Activated naive CD4-positive, alpha-beta T cell treated with anti-CD3 and anti-CD28 coated beads, Interleukin-2, amount 10 ng/mL, durations not matched to agents 5 hours and 36 hours (primary cell): ENCODE data around the gene FAM209A. TPM values are rescaled to one million over a fixed set of nuclear protein-coding genes. Genes with fewer than 3 reads are reported as not detected.

Experiments
- total RNA-seq, 2 experiments: library from RNA; stranded (reverse); gene quantifications; one replicate each; pipeline ENCODE4 v1.2.3, GENCODE V29; 2021

The FAM209A gene, protein sequence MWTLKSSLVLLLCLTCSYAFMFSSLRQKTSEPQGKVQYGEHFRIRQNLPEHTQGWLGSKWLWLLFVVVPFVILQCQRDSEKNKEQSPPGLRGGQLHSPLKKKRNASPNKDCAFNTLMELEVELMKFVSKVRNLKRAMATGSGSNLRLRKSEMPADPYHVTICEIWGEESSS
- total RNA-seq = 1 to 10 TPM; 2.4 TPM

DNA sequence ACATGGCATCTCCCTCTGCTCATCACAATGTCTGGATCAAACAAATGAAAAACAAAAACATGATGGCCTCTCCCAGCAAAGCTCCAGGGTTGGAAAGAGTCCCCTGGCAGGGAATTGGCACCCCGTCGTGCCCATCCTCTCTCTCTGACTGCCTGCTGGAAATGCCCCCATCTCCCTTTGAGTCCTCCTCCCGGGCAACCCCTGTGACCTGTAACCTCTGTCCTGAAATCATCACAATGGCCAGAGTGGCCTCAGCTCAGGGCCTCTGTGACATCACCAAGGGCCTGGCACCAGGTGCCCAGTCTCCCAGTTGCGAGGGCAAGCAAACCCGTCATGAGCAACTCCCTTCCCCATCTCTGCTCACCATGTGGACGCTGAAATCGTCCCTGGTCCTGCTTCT, at the start of gene FAM209A:
TSS of gene FAM209A (plus strand) at position 301 of the 400 bp plus-strand sequence. CDS start at position 366, 65 bp downstream.

DNA sequence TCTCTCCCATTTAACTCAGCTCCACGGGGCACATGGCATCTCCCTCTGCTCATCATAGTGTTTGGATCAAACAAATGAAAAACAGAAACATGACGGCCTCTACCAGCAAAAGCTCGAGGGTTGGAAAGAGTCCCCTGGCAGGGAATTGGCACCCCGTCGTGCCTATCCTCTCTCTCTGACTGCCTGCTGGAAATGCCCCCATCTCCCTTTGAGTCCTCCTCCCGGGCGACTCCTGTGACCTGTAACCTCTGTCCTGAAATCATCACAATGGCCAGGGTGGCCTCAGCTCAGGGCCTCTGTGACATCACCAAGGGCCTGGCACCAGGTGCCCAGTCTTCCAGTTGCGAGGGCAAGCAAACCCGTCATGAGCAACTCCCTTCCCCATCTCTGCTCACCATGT, 8.4 kb downstream of the FAM209A start, which contains the start of gene FAM209B:
TSS of gene FAM209B (plus strand) at position 301 of the 400 bp plus-strand sequence. CDS start at position 397, 96 bp downstream.

Other genes with a start within 250 kb of the FAM209A start
- gene FAM210B, start 165.8 kb upstream of the FAM209A start, total RNA-seq = 10 to 100 TPM; 10.4 to 10.8 TPM
- 10 to 100 TPM; 44.1 to 44.5 TPM for gene AURKA, start 132.5 kb upstream of the FAM209A start, total RNA-seq
- 10 to 100 TPM; 48.3 to 52.4 TPM for gene CSTF1, start 132.1 kb upstream of the FAM209A start, total RNA-seq
- gene CASS4, start 112.5 kb upstream of the FAM209A start, total RNA-seq = 1 to 10 TPM; 5.8 to 5.9 TPM
- 10 to 100 TPM; 95.4 to 98.4 TPM for gene RTF2, start 56.1 kb upstream of the FAM209A start, total RNA-seq
- 1 to 10 TPM; 1.1 to 1.3 TPM for gene FAM209B, start 8.5 kb downstream of the FAM209A start, total RNA-seq
- gene TFAP2C, start 104.6 kb downstream of the FAM209A start, total RNA-seq = not detected